ENCODE measurements around the gene FAM240B.

FAM240B gene

GRCh38 chr9:38675831-38676230 is 44.1 kb downstream of the FAM240B start:
- DNase-seq, result no peak
- no peaks in the 10 kb centered on the region for H3K4me1 ChIP-seq (ENCODE audit: control insufficient read depth, insufficient read depth, low read length, poor library complexity, severe bottlenecking)

GRCh38 chr9:38675211-38675610 is 44.7 kb downstream of the FAM240B start:
- H3K4me1 ChIP-seq (ENCODE audit: control insufficient read depth, insufficient read depth, low read length, poor library complexity, severe bottlenecking), result no peaks in the 10 kb centered on the region
- DNase-seq, result no peak
- no peaks in the 10 kb centered on the region for H3K27me3 ChIP-seq (replicated peaks; ENCODE audit: control insufficient read depth, insufficient read depth, low read length, poor library complexity, severe bottlenecking)
- no peak overlapping the region for H3K27ac ChIP-seq (ENCODE audit: insufficient read depth, low read length, poor library complexity, severe bottlenecking)
- no peaks in the 10 kb centered on the region for H3K36me3 ChIP-seq (ENCODE audit: control insufficient read depth, insufficient read depth, low read length)
- H3K9me3 ChIP-seq (ENCODE audit: control insufficient read depth, low read length), result no peaks in the 10 kb centered on the region
- H3K4me3 ChIP-seq (ENCODE audit: insufficient read depth, low read depth, low read length, poor library complexity, severe bottlenecking), result no peak overlapping the region

More at GRCh38 chr9:38675831-38676230, 44.1 kb downstream of the FAM240B start:
- Histone ChIP-seq H3K4me3 (ENCODE audit: insufficient read depth, low read depth, low read length, poor library complexity, severe bottlenecking) (no peak overlapping the region), H3K9me3 (ENCODE audit: control insufficient read depth, low read length) (no peaks in the 10 kb centered on the region), H3K27me3 (replicated peaks; ENCODE audit: control insufficient read depth, insufficient read depth, low read length, poor library complexity, severe bottlenecking) (no peaks in the 10 kb centered on the region), H3K36me3 (ENCODE audit: control insufficient read depth, insufficient read depth, low read length) (no peaks in the 10 kb centered on the region), H3K27ac (ENCODE audit: insufficient read depth, low read length, poor library complexity, severe bottlenecking) (no peak overlapping the region)

GRCh38 chr9:38673399-38674193 is 46.3 kb downstream of the FAM240B start:
- Histone ChIP-seq H3K4me3 (ENCODE audit: insufficient read depth, low read depth, low read length, poor library complexity, severe bottlenecking) (no peak overlapping the region), H3K9me3 (ENCODE audit: control insufficient read depth, low read length) (no peaks in the 10 kb centered on the region), H3K27me3 (replicated peaks; ENCODE audit: control insufficient read depth, insufficient read depth, low read length, poor library complexity, severe bottlenecking) (no peaks in the 10 kb centered on the region), H3K4me1 (ENCODE audit: control insufficient read depth, insufficient read depth, low read length, poor library complexity, severe bottlenecking) (no peaks in the 10 kb centered on the region), H3K27ac (ENCODE audit: insufficient read depth, low read length, poor library complexity, severe bottlenecking) (no peak overlapping the region), H3K36me3 (ENCODE audit: control insufficient read depth, insufficient read depth, low read length) (no peaks in the 10 kb centered on the region)
- no peak for DNase-seq

GRCh38 chr9:38671748-38672147 is 48.2 kb downstream of the FAM240B start:
- Histone ChIP-seq H3K4me1 (ENCODE audit: control insufficient read depth, insufficient read depth, low read length, poor library complexity, severe bottlenecking) (no peaks in the 10 kb centered on the region), H3K9me3 (ENCODE audit: control insufficient read depth, low read length) (no peaks in the 10 kb centered on the region), H3K27me3 (replicated peaks; ENCODE audit: control insufficient read depth, insufficient read depth, low read length, poor library complexity, severe bottlenecking) (no peaks in the 10 kb centered on the region), H3K36me3 (ENCODE audit: control insufficient read depth, insufficient read depth, low read length) (no peaks in the 10 kb centered on the region), H3K27ac (ENCODE audit: insufficient read depth, low read length, poor library complexity, severe bottlenecking) (no peak overlapping the region), H3K4me3 (ENCODE audit: insufficient read depth, low read depth, low read length, poor library complexity, severe bottlenecking) (no peak overlapping the region)
- DNase-seq, result no peak

GRCh38 chr9:38671372-38671731 is 48.6 kb downstream of the FAM240B start:
- no peak for DNase-seq
- H3K9me3 ChIP-seq (ENCODE audit: control insufficient read depth, low read length), result no peaks in the 10 kb centered on the region

GRCh38 chr9:38670542-38671371 is 49.2 kb downstream of the FAM240B start:
- H3K36me3 ChIP-seq (ENCODE audit: control insufficient read depth, insufficient read depth, low read length), result no peaks in the 10 kb centered on the region
- no peaks in the 10 kb centered on the region for H3K9me3 ChIP-seq (ENCODE audit: control insufficient read depth, low read length)
- no peak for DNase-seq
- no peak overlapping the region for H3K4me3 ChIP-seq (ENCODE audit: insufficient read depth, low read depth, low read length, poor library complexity, severe bottlenecking)
- H3K27ac ChIP-seq (ENCODE audit: insufficient read depth, low read length, poor library complexity, severe bottlenecking), result no peak overlapping the region
- no peaks in the 10 kb centered on the region for H3K4me1 ChIP-seq (ENCODE audit: control insufficient read depth, insufficient read depth, low read length, poor library complexity, severe bottlenecking)
- no peaks in the 10 kb centered on the region for H3K27me3 ChIP-seq (replicated peaks; ENCODE audit: control insufficient read depth, insufficient read depth, low read length, poor library complexity, severe bottlenecking)

More at GRCh38 chr9:38671372-38671731, 48.6 kb downstream of the FAM240B start:
- no peaks in the 10 kb centered on the region for H3K27me3 ChIP-seq (replicated peaks; ENCODE audit: control insufficient read depth, insufficient read depth, low read length, poor library complexity, severe bottlenecking)
- H3K4me3 ChIP-seq (ENCODE audit: insufficient read depth, low read depth, low read length, poor library complexity, severe bottlenecking), result no peak overlapping the region
- no peaks in the 10 kb centered on the region for H3K4me1 ChIP-seq (ENCODE audit: control insufficient read depth, insufficient read depth, low read length, poor library complexity, severe bottlenecking)
- no peaks in the 10 kb centered on the region for H3K36me3 ChIP-seq (ENCODE audit: control insufficient read depth, insufficient read depth, low read length)
- H3K27ac ChIP-seq (ENCODE audit: insufficient read depth, low read length, poor library complexity, severe bottlenecking), result no peak overlapping the region

- no peak for DNase-seq
- no peaks in the 10 kb centered on the region for H3K9me3 ChIP-seq (ENCODE audit: control insufficient read depth, low read length)
- no peaks in the 10 kb centered on the region for H3K36me3 ChIP-seq (ENCODE audit: control insufficient read depth, insufficient read depth, low read length)
- no peaks in the 10 kb centered on the region for H3K4me1 ChIP-seq (ENCODE audit: control insufficient read depth, insufficient read depth, low read length, poor library complexity, severe bottlenecking)
- H3K27ac ChIP-seq (ENCODE audit: insufficient read depth, low read length, poor library complexity, severe bottlenecking), result no peak overlapping the region
- no peak overlapping the region for H3K4me3 ChIP-seq (ENCODE audit: insufficient read depth, low read depth, low read length, poor library complexity, severe bottlenecking)
- no peaks in the 10 kb centered on the region for H3K27me3 ChIP-seq (replicated peaks; ENCODE audit: control insufficient read depth, insufficient read depth, low read length, poor library complexity, severe bottlenecking)
Observed at GRCh38 chr9:38668791-38669466, 51.0 kb downstream of the FAM240B start.

GRCh38 chr9:38662763-38663593 is 57.0 kb downstream of the FAM240B start:
- DNase-seq, result no peak
- no peaks in the 10 kb centered on the region for H3K9me3 ChIP-seq (ENCODE audit: control insufficient read depth, low read length)
- no peak overlapping the region for H3K4me3 ChIP-seq (ENCODE audit: insufficient read depth, low read depth, low read length, poor library complexity, severe bottlenecking)
- no peaks in the 10 kb centered on the region for H3K4me1 ChIP-seq (ENCODE audit: control insufficient read depth, insufficient read depth, low read length, poor library complexity, severe bottlenecking)
- no peaks in the 10 kb centered on the region for H3K27me3 ChIP-seq (replicated peaks; ENCODE audit: control insufficient read depth, insufficient read depth, low read length, poor library complexity, severe bottlenecking)
- no peak overlapping the region for H3K27ac ChIP-seq (ENCODE audit: insufficient read depth, low read length, poor library complexity, severe bottlenecking)
- H3K36me3 ChIP-seq (ENCODE audit: control insufficient read depth, insufficient read depth, low read length), result no peaks in the 10 kb centered on the region

- Histone ChIP-seq H3K9me3 (ENCODE audit: control insufficient read depth, low read length) (no peaks in the 10 kb centered on the region), H3K36me3 (ENCODE audit: control insufficient read depth, insufficient read depth, low read length) (no peaks in the 10 kb centered on the region), H3K4me3 (ENCODE audit: insufficient read depth, low read depth, low read length, poor library complexity, severe bottlenecking) (no peak overlapping the region), H3K27me3 (replicated peaks; ENCODE audit: control insufficient read depth, insufficient read depth, low read length, poor library complexity, severe bottlenecking) (no peaks in the 10 kb centered on the region), H3K4me1 (ENCODE audit: control insufficient read depth, insufficient read depth, low read length, poor library complexity, severe bottlenecking) (no peaks in the 10 kb centered on the region), H3K27ac (ENCODE audit: insufficient read depth, low read length, poor library complexity, severe bottlenecking) (no peak overlapping the region)
- DNase-seq, result no peak
Observed at GRCh38 chr9:38659538-38659937, 60.4 kb downstream of the FAM240B start.
